SW 1271 (cell line): ENCODE results near the gene ALKBH2.
A peak's percentile ranks its signal among the peaks of the same experiment; 100 is the strongest.

ENCODE experiments used
- DNase-seq, 2 experiments: peaks; one replicate each; lab custom pipeline; 2025; lab: John Stamatoyannopoulos, UW

Gene ALKBH2

GRCh38 chr12:109093022-109093918 is at the start of gene ALKBH2:
TSS of gene ALKBH2 (minus strand) at chr12:109093472. CDS start at chr12:109092786, 686 bp downstream.
- DNase-seq, result peak; percentile 78 to 90

- no peak for DNase-seq
These were observed 47.3 kb upstream of the ALKBH2 start for GRCh38 chr12:109140560-109140959.

- no peak for DNase-seq
These were observed 46.5 kb upstream of the ALKBH2 start for GRCh38 chr12:109139791-109140190.

GRCh38 chr12:109139360-109139759 is 46.1 kb upstream of the ALKBH2 start:
- no peak for DNase-seq

GRCh38 chr12:109137055-109137454 is 43.8 kb upstream of the ALKBH2 start:
- no peak for DNase-seq

- DNase-seq, result peak in 1 of 2 experiments; percentile 6
These were observed 41.1 kb upstream of the ALKBH2 start for GRCh38 chr12:109134186-109134917.

- DNase-seq, result no peak
These were observed 38.1 kb upstream of the ALKBH2 start for GRCh38 chr12:109131154-109132050.

GRCh38 chr12:109130297-109131153 is 37.3 kb upstream of the ALKBH2 start:
- no peak for DNase-seq

- no peak for DNase-seq
These were observed 34.4 kb upstream of the ALKBH2 start for GRCh38 chr12:109127533-109128242.

GRCh38 chr12:109126784-109127183 is 33.5 kb upstream of the ALKBH2 start:
- no peak for DNase-seq

GRCh38 chr12:109125791-109126190 is 32.5 kb upstream of the ALKBH2 start:
- no peak for DNase-seq

- DNase-seq, result no peak
These were observed 31.8 kb upstream of the ALKBH2 start for GRCh38 chr12:109124878-109125648.

- no peak for DNase-seq
These were observed 28.1 kb upstream of the ALKBH2 start for GRCh38 chr12:109121346-109121880.

GRCh38 chr12:109120557-109120956 is 27.3 kb upstream of the ALKBH2 start:
- DNase-seq, result no peak

GRCh38 chr12:109120095-109120494 is 26.8 kb upstream of the ALKBH2 start:
- no peak for DNase-seq

GRCh38 chr12:109116611-109116949 is 23.3 kb upstream of the ALKBH2 start:
- no peak for DNase-seq

GRCh38 chr12:109115758-109116610 is 22.7 kb upstream of the ALKBH2 start, which contains the start of gene ACACB:
TSS of gene ACACB (plus strand) at chr12:109116587. CDS start at chr12:109139406, 22,819 bp downstream.
- DNase-seq, result no peak

GRCh38 chr12:109115404-109115757 is 22.1 kb upstream of the ALKBH2 start:
- no peak for DNase-seq
